Natural killer cell (primary cell): ENCODE results near the gene PRRC2B. TPM values are rescaled to one million over a fixed set of nuclear protein-coding genes. Genes with fewer than 3 reads are reported as not detected.

ENCODE experiments used
- ATAC-seq, 3 donors: fragments of 150-1000 bp in 2 of 3; fragments of 200-7000 bp in 1 of 3; cut with Tn5 transposase; 1 replicate in 1 of 3; 2 replicates in 2 of 3; pipeline ENCODE4 v1.10.0; 2021; ENCODE audit warnings: mild to moderate bottlenecking in 2 of 3, moderate library complexity in 2 of 3
- DNase-seq, 2 donors: peaks; one replicate each; pipeline versions ENCODE4 v3.0.0 to v3.0.0-alpha.2; 2013 to 2021; ENCODE audit warnings: mixed read lengths in 1 of 2
- H3K27ac ChIP-seq: one replicate; pipeline ENCODE4 v1.5.1; 2013; ENCODE audit warnings: mild to moderate bottlenecking, low read length
- H3K27me3 ChIP-seq: one replicate; pipeline ENCODE4 v1.6.1; 2013; ENCODE audit warnings: low read length; ENCODE audit not compliant: control insufficient read depth, insufficient read depth
- H3K36me3 ChIP-seq: one replicate; pipeline ENCODE4 v1.6.1; 2013; ENCODE audit warnings: low read length; ENCODE audit not compliant: control insufficient read depth, insufficient read depth
- H3K4me1 ChIP-seq: one replicate; pipeline ENCODE4 v1.6.1; 2013; ENCODE audit warnings: low read length; ENCODE audit not compliant: control insufficient read depth, insufficient read depth
- H3K4me3 ChIP-seq: one replicate; pipeline ENCODE4 v1.5.1; 2013; ENCODE audit warnings: low read length
- H3K9me3 ChIP-seq: one replicate; pipeline ENCODE4 v1.6.1; 2013; ENCODE audit warnings: low read length; ENCODE audit not compliant: control insufficient read depth, insufficient read depth
- H3K27ac Mint-ChIP-seq, 2 donors: one replicate each; pipeline ENCODE4 v1.8.0; 2022; ENCODE audit warnings: mild to moderate bottlenecking in 2 of 2, mixed read lengths in 2 of 2, moderate library complexity in 1 of 2
- H3K27me3 Mint-ChIP-seq, 2 donors: one replicate each; pipeline ENCODE4 v1.8.0; 2022; ENCODE audit warnings: low read depth in 2 of 2, mixed read lengths in 2 of 2
- H3K36me3 Mint-ChIP-seq: one replicate; pipeline ENCODE4 v1.8.0; 2022; ENCODE audit warnings: mixed read lengths
- H3K4me1 Mint-ChIP-seq, 2 donors: one replicate each; pipeline ENCODE4 v1.8.0; 2022; ENCODE audit warnings: mixed read lengths in 2 of 2
- H3K4me3 Mint-ChIP-seq: one replicate; pipeline ENCODE4 v1.8.0; 2022; ENCODE audit warnings: mild to moderate bottlenecking, moderate library complexity, mixed read lengths
- H3K9me3 Mint-ChIP-seq, 2 donors: one replicate each; pipeline ENCODE4 v1.8.0; 2022; ENCODE audit warnings: mixed read lengths in 2 of 2
- CTCF ChIP-seq: fragments of 200-600 bp; IDR thresholded peaks from one replicate; pipeline ENCODE4 v1.8.0; 2022; ENCODE audit warnings: antibody characterized with exemption
- WGBS: methylation state at CpG from one replicate; pipeline ENCODE4 v1.1.7; 2013; ENCODE audit warnings: missing lambda C conversion rate; ENCODE audit not compliant: insufficient coverage; 5-methylcytosine and 5-hydroxymethylcytosine counted together
- intact Hi-C: fragments of 100-400 bp; cut with micrococcal nuclease; formaldehyde crosslinking; loops from one replicate; pipeline ENCODE4 v1.14.2; 2022
- total RNA-seq, 4 donors: library from RNA; stranded (reverse); fragments of 120-200 nt in 1 of 4; gene quantifications; one replicate each; pipeline versions ENCODE4 v1.2.3 to v1.2.4, GENCODE V29; 2013 to 2022

Gene PRRC2B
- total RNA-seq, 3 donors from 2014 or later (not counting 1 experiment from before 2014, with no cell fraction given) = 249 to 275 (median 274) TPM

GRCh38 chr9:131483319-131484050 is 89.6 kb downstream of the PRRC2B start:
- Mint-ChIP-seq H3K4me3 (no peak overlapping the region), H3K36me3 (peaks cover 8% of the 10 kb centered on the region), H3K4me1 (peaks cover 0 to 5% of the 10 kb centered on the region in 2 donors), H3K27ac (no peak overlapping the region), H3K27me3 (no peaks in the 10 kb centered on the region), H3K9me3 (no peaks in the 10 kb centered on the region)
- DNase-seq (no peak), ATAC-seq (no peak)
- Histone ChIP-seq H3K4me3 (no peak overlapping the region), H3K27ac (no peak overlapping the region), H3K9me3 (no peaks in the 10 kb centered on the region), H3K4me1 (no peaks in the 10 kb centered on the region), H3K27me3 (no peaks in the 10 kb centered on the region), H3K36me3 (peaks cover 90% of the 10 kb centered on the region)
- intact Hi-C loops = no loop called here
- no peak for TF ChIP-seq CTCF
- 94% methylated on average over 9 of the region's 9 CpGs for WGBS

GRCh38 chr9:131484051-131484445 is 90.2 kb downstream of the PRRC2B start:
- no peaks in the 10 kb centered on the region for H3K27me3 ChIP-seq
- no peaks in the 10 kb centered on the region for H3K27me3 Mint-ChIP-seq
- no peak overlapping the region for H3K27ac ChIP-seq
- H3K4me1 ChIP-seq = no peaks in the 10 kb centered on the region
- H3K36me3 ChIP-seq = peaks cover 88% of the 10 kb centered on the region
- H3K36me3 Mint-ChIP-seq = peaks cover 6% of the 10 kb centered on the region
- intact Hi-C loops = no loop called here
- peaks cover 0 to 5% of the 10 kb centered on the region in 2 donors for H3K4me1 Mint-ChIP-seq
- H3K27ac Mint-ChIP-seq = no peak overlapping the region
- H3K9me3 ChIP-seq = no peaks in the 10 kb centered on the region
- no peaks in the 10 kb centered on the region for H3K9me3 Mint-ChIP-seq
- 93% methylated on average over 7 of the region's 7 CpGs for WGBS
- no peak overlapping the region for H3K4me3 Mint-ChIP-seq
- no peak for ATAC-seq
- no peak for TF ChIP-seq CTCF
- no peak overlapping the region for H3K4me3 ChIP-seq
- DNase-seq = no peak

GRCh38 chr9:131484560-131485185 is 90.8 kb downstream of the PRRC2B start:
- no peak overlapping the region for H3K4me3 ChIP-seq
- H3K27me3 ChIP-seq = no peaks in the 10 kb centered on the region
- DNase-seq = no peak
- H3K36me3 ChIP-seq = peaks cover 87% of the 10 kb centered on the region
- Mint-ChIP-seq H3K36me3 (peaks cover under 1% of the 10 kb centered on the region), H3K4me1 (peaks cover 0 to 10% of the 10 kb centered on the region in 2 donors), H3K27me3 (no peaks in the 10 kb centered on the region), H3K9me3 (no peaks in the 10 kb centered on the region), H3K4me3 (no peak overlapping the region), H3K27ac (no peak overlapping the region)
- TF ChIP-seq CTCF = no peak
- H3K27ac ChIP-seq = no peak overlapping the region
- WGBS = 97% methylated on average over 15 of the region's 15 CpGs
- no peaks in the 10 kb centered on the region for H3K4me1 ChIP-seq
- no peaks in the 10 kb centered on the region for H3K9me3 ChIP-seq
- intact Hi-C loops = no loop called here
- ATAC-seq = no peak
